ENCODE measurements around the gene TXLNB.
"Not testable (repeated sequence)": the region's sequence is repeated elsewhere in the genome, so short reads cannot be mapped to it uniquely, and the experiment has no call there.

Gene TXLNB

GRCh38 chr6:139308936-139309603 lies 17.3 kb upstream of the TXLNB start:
- DNase-seq, result no peak

- DNase-seq, result no peak
These were observed 16.6 kb upstream of the TXLNB start for GRCh38 chr6:139308286-139308916.

- DNase-seq, result no peak
These were observed 14.6 kb upstream of the TXLNB start for GRCh38 chr6:139306291-139306981.

- DNase-seq, result no peak
These were observed 11.4 kb upstream of the TXLNB start for GRCh38 chr6:139303185-139303584.

GRCh38 chr6:139297921-139298320 lies 6.1 kb upstream of the TXLNB start:
- no peak for DNase-seq

- no peak for DNase-seq
These were observed 5.1 kb upstream of the TXLNB start for GRCh38 chr6:139296927-139297326.

- DNase-seq, result peak; percentile 33
These were observed 4.1 kb upstream of the TXLNB start for GRCh38 chr6:139295901-139296300.

- no peak for DNase-seq
These were observed 2.3 kb upstream of the TXLNB start for GRCh38 chr6:139294090-139294489.

GRCh38 chr6:139293230-139293629 lies 1.4 kb upstream of the TXLNB start:
- DNase-seq, result not testable (repeated sequence)

GRCh38 chr6:139290787-139291311 lies 949 bp downstream of the TXLNB start:
- peak; percentile 33 for DNase-seq

- no peak for DNase-seq
These were observed 2.6 kb downstream of the TXLNB start for GRCh38 chr6:139289233-139289632.

GRCh38 chr6:139288496-139289040 lies 3.2 kb downstream of the TXLNB start:
- DNase-seq, result no peak

GRCh38 chr6:139287868-139288267 lies 3.9 kb downstream of the TXLNB start:
- no peak for DNase-seq

- not testable (repeated sequence) for DNase-seq
These were observed 5.4 kb downstream of the TXLNB start for GRCh38 chr6:139286438-139286837.

GRCh38 chr6:139285590-139285989 lies 6.2 kb downstream of the TXLNB start:
- DNase-seq, result no peak

- DNase-seq, result no peak
These were observed 7.0 kb downstream of the TXLNB start for GRCh38 chr6:139284789-139285188.

- no peak for DNase-seq
These were observed 9.1 kb downstream of the TXLNB start for GRCh38 chr6:139282684-139283083.

GRCh38 chr6:139278190-139278589 lies 13.6 kb downstream of the TXLNB start:
- DNase-seq, result no peak

GRCh38 chr6:139277587-139277986 lies 14.2 kb downstream of the TXLNB start:
- DNase-seq, result no peak

- no peak for DNase-seq
These were observed 14.6 kb downstream of the TXLNB start for GRCh38 chr6:139277161-139277560.

GRCh38 chr6:139275279-139276055 lies 16.3 kb downstream of the TXLNB start:
- DNase-seq, result no peak

- peak; percentile 26 for DNase-seq
These were observed 20.7 kb downstream of the TXLNB start for GRCh38 chr6:139271056-139271455.

GRCh38 chr6:139270249-139270648 lies 21.5 kb downstream of the TXLNB start:
- no peak for DNase-seq

Measured in CD4-positive, alpha-beta T cell treated with Interferon gamma for 1 hour (primary cell).